ENCODE results near the gene DAB1.

GRCh38 chr1:57117753-57118152, 306.1 kb downstream of the DAB1 start:
- TF ChIP-seq CTCF (IDR thresholded peaks at IDR 0.05 in 2 of 3, conservative IDR thresholded peaks at IDR 0.05 in 1 of 3; ENCODE audit: borderline replicate concordance in 1 of 3, insufficient read depth in 1 of 3, low read depth in 2 of 3, low read length in 2 of 3) (no peak), EZH2 (IDR thresholded peaks at IDR 0.05) (no peak), JUND (IDR thresholded peaks at IDR 0.05) (no peak), EZH2phosphoT487 (IDR thresholded peaks at IDR 0.05; ENCODE audit: borderline replicate concordance) (no peak), YY1 (IDR thresholded peaks at IDR 0.05; ENCODE audit: extremely low read depth, insufficient replicate concordance, low read depth, low read length) (no peak), RAD21 (IDR thresholded peaks at IDR 0.05; ENCODE audit: low read depth) (no peak), SRF (IDR thresholded peaks at IDR 0.05; ENCODE audit: low read depth) (no peak), MAX (IDR thresholded peaks at IDR 0.05) (no peak), POLR2A (IDR thresholded peaks at IDR 0.05; ENCODE audit: borderline replicate concordance, extremely low read depth, insufficient read depth, insufficient read length) (no peak), POLR2AphosphoS5 (IDR thresholded peaks at IDR 0.05; ENCODE audit: low read depth, low read length) (no peak), SIN3A (IDR thresholded peaks at IDR 0.05; ENCODE audit: low read depth) (no peak), CBX3 (IDR thresholded peaks at IDR 0.05; ENCODE audit: low read depth) (no peak)

All from HCT116 (cell line).